Stimulated activated memory B cell treated with anti-CD40 and anti-IgM and Interleukin-4, amounts not matched to agents 10 μg/mL and 1 μg/mL and 100 μg/mL, for 72 hours (primary cell): ENCODE data around the gene CEP43.
A peak's percentile ranks its signal among the peaks of the same experiment; 100 is the strongest.

Experiments
- ATAC-seq: fragments of 150-1000 bp; cut with Tn5 transposase; 2 replicates; pipeline ENCODE4 v1.10.0; 2021
- H3K27ac Mint-ChIP-seq: one replicate; pipeline ENCODE4 v1.8.0; 2022; ENCODE audit warnings: mild to moderate bottlenecking, mixed read lengths
- H3K27me3 Mint-ChIP-seq: one replicate; pipeline ENCODE4 v1.8.0; 2022; ENCODE audit warnings: mixed read lengths
- H3K36me3 Mint-ChIP-seq: one replicate; pipeline ENCODE4 v1.8.0; 2022; ENCODE audit warnings: mixed read lengths
- H3K4me1 Mint-ChIP-seq: one replicate; pipeline ENCODE4 v1.8.0; 2022; ENCODE audit warnings: mixed read lengths
- H3K4me3 Mint-ChIP-seq: one replicate; pipeline ENCODE4 v1.8.0; 2022; ENCODE audit warnings: mild to moderate bottlenecking, moderate library complexity, mixed read lengths
- H3K9me3 Mint-ChIP-seq: one replicate; pipeline ENCODE4 v1.8.0; 2022; ENCODE audit warnings: mixed read lengths

The CEP43 gene

GRCh38 chr6:167020206-167020605 is 21.0 kb downstream of the CEP43 start:
- Mint-ChIP-seq H3K36me3 (peaks cover 5% of the 10 kb centered on the region), H3K4me1 (no peaks in the 10 kb centered on the region), H3K9me3 (no peaks in the 10 kb centered on the region), H3K27me3 (no peaks in the 10 kb centered on the region), H3K4me3 (peak overlapping the region; percentile 68), H3K27ac (peak overlapping the region; percentile 78)
- peak; percentile 69 for ATAC-seq

GRCh38 chr6:167027308-167027707 is 28.1 kb downstream of the CEP43 start:
- H3K9me3 Mint-ChIP-seq = no peaks in the 10 kb centered on the region
- no peak overlapping the region for H3K4me3 Mint-ChIP-seq
- no peak for ATAC-seq
- no peaks in the 10 kb centered on the region for H3K27me3 Mint-ChIP-seq
- no peak overlapping the region for H3K27ac Mint-ChIP-seq
- peaks cover 52% of the 10 kb centered on the region for H3K36me3 Mint-ChIP-seq
- peaks cover 6% of the 10 kb centered on the region for H3K4me1 Mint-ChIP-seq

GRCh38 chr6:167027772-167028171 is 28.6 kb downstream of the CEP43 start:
- Mint-ChIP-seq H3K36me3 (peaks cover 52% of the 10 kb centered on the region), H3K4me3 (no peak overlapping the region), H3K27me3 (no peaks in the 10 kb centered on the region), H3K27ac (no peak overlapping the region), H3K4me1 (peaks cover 6% of the 10 kb centered on the region), H3K9me3 (no peaks in the 10 kb centered on the region)
- ATAC-seq = no peak

- Mint-ChIP-seq H3K36me3 (peaks cover 65% of the 10 kb centered on the region), H3K9me3 (no peaks in the 10 kb centered on the region), H3K4me3 (no peak overlapping the region), H3K27ac (no peak overlapping the region), H3K27me3 (no peaks in the 10 kb centered on the region), H3K4me1 (peaks cover 6% of the 10 kb centered on the region)
- ATAC-seq = no peak
Observed at GRCh38 chr6:167030222-167031072, 31.2 kb downstream of the CEP43 start.

- H3K4me3 Mint-ChIP-seq = no peak overlapping the region
- peaks cover 69% of the 10 kb centered on the region for H3K36me3 Mint-ChIP-seq
- no peaks in the 10 kb centered on the region for H3K9me3 Mint-ChIP-seq
- no peaks in the 10 kb centered on the region for H3K27me3 Mint-ChIP-seq
- no peak for ATAC-seq
- H3K27ac Mint-ChIP-seq = peak overlapping the region; percentile 21
- peaks cover 6% of the 10 kb centered on the region for H3K4me1 Mint-ChIP-seq
Observed at GRCh38 chr6:167031082-167031709, 32.0 kb downstream of the CEP43 start.

- H3K9me3 Mint-ChIP-seq = no peaks in the 10 kb centered on the region
- H3K27me3 Mint-ChIP-seq = no peaks in the 10 kb centered on the region
- no peak overlapping the region for H3K4me3 Mint-ChIP-seq
- no peak for ATAC-seq
- peaks cover 55% of the 10 kb centered on the region for H3K36me3 Mint-ChIP-seq
- peaks cover 6% of the 10 kb centered on the region for H3K4me1 Mint-ChIP-seq
- no peak overlapping the region for H3K27ac Mint-ChIP-seq
Observed at GRCh38 chr6:167034056-167034455, 34.9 kb downstream of the CEP43 start.

GRCh38 chr6:167037762-167038161 is 38.6 kb downstream of the CEP43 start:
- Mint-ChIP-seq H3K9me3 (no peaks in the 10 kb centered on the region), H3K36me3 (peaks cover 46% of the 10 kb centered on the region), H3K27ac (no peak overlapping the region), H3K4me1 (peaks cover 16% of the 10 kb centered on the region), H3K27me3 (no peaks in the 10 kb centered on the region), H3K4me3 (no peak overlapping the region)
- ATAC-seq = no peak

GRCh38 chr6:167044696-167045095 is 45.5 kb downstream of the CEP43 start:
- Mint-ChIP-seq H3K4me3 (no peak overlapping the region), H3K27ac (no peak overlapping the region), H3K36me3 (peaks cover 9% of the 10 kb centered on the region), H3K9me3 (no peaks in the 10 kb centered on the region), H3K4me1 (peaks cover 54% of the 10 kb centered on the region), H3K27me3 (no peaks in the 10 kb centered on the region)
- no peak for ATAC-seq

GRCh38 chr6:167045828-167046580 is 46.8 kb downstream of the CEP43 start:
- Mint-ChIP-seq H3K27me3 (no peaks in the 10 kb centered on the region), H3K4me3 (no peak overlapping the region), H3K9me3 (no peaks in the 10 kb centered on the region), H3K27ac (peak overlapping the region; percentile 88), H3K36me3 (peaks cover 5% of the 10 kb centered on the region), H3K4me1 (peaks cover 66% of the 10 kb centered on the region)
- no peak for ATAC-seq

GRCh38 chr6:167046861-167047495 is 47.8 kb downstream of the CEP43 start:
- Mint-ChIP-seq H3K9me3 (no peaks in the 10 kb centered on the region), H3K4me3 (peak overlapping the region; percentile 56), H3K36me3 (peaks cover 5% of the 10 kb centered on the region), H3K27me3 (no peaks in the 10 kb centered on the region), H3K4me1 (peaks cover 59% of the 10 kb centered on the region), H3K27ac (peak overlapping the region; percentile 88)
- peak; percentile 13 for ATAC-seq

GRCh38 chr6:167047554-167047953 is 48.4 kb downstream of the CEP43 start:
- Mint-ChIP-seq H3K4me1 (peaks cover 54% of the 10 kb centered on the region), H3K27me3 (no peaks in the 10 kb centered on the region), H3K9me3 (no peaks in the 10 kb centered on the region), H3K27ac (peak overlapping the region; percentile 88), H3K4me3 (peak overlapping the region; percentile 69), H3K36me3 (peaks cover 1% of the 10 kb centered on the region)
- ATAC-seq = peak; percentile 97
